ENCODE measurements around the gene ZNF791. TPM values are rescaled to one million over a fixed set of nuclear protein-coding genes. Genes with fewer than 3 reads are reported as not detected.
A peak's percentile ranks its signal among the peaks of the same experiment; 100 is the strongest.

The ZNF791 gene
- total and polyA plus RNA-seq, 8 donors, result 4.7 to 33.0 (median 18.4) TPM

- Histone ChIP-seq H3K4me1 (peaks cover 33 to 61% (median 51%) of the 10 kb centered on the region in 4 donors), H3K9me3 (no peaks in the 10 kb centered on the region), H3K36me3 (peaks cover 29 to 39% (median 37%) of the 10 kb centered on the region in 4 donors), H3K27me3 (no peaks in the 10 kb centered on the region), H3K4me3 (peak overlapping the region; percentile 78 to 97 (median 88)), H3K27ac (peak overlapping the region; percentile 92 to 98 (median 96))
- 33 to 47% (median 34%) methylated on average over 19 to 26 of the region's 26 CpGs for WGBS, 5 donors
- DNase-seq, result no peak
- intact Hi-C loops (cut with DNase I; ENCODE audit: low total_unique reads), result loop anchor here (10.0 kb wide), 1 partner anchor 106 kb away; no protein-coding TSS in a partner anchor
- TF ChIP-seq EP300 (IDR thresholded peaks at IDR 0.05), result no peak
- TF ChIP-seq CTCF (IDR thresholded peaks at IDR 0.05), result no peak
- TF ChIP-seq POLR2A (IDR thresholded peaks at IDR 0.05), result no peak
- no peak for TF ChIP-seq POLR2AphosphoS5 (IDR thresholded peaks at IDR 0.05)
These were observed 59.6 kb downstream of the ZNF791 start for GRCh38 chr19:12670159-12670928.

- TF ChIP-seq EP300 (IDR thresholded peaks at IDR 0.05) (no peak), POLR2AphosphoS5 (IDR thresholded peaks at IDR 0.05) (no peak), POLR2A (IDR thresholded peaks at IDR 0.05) (no peak), CTCF (IDR thresholded peaks at IDR 0.05) (no peak)
- no peak for DNase-seq
- no peak overlapping the region for H3K27ac ChIP-seq
- intact Hi-C loops (cut with DNase I; ENCODE audit: low total_unique reads), result loop anchor here (10.0 kb wide), 1 partner anchor 108 kb away; no protein-coding TSS in a partner anchor
- H3K27me3 ChIP-seq, result no peaks in the 10 kb centered on the region
- H3K9me3 ChIP-seq, result no peaks in the 10 kb centered on the region
- H3K36me3 ChIP-seq, result peaks cover 45 to 63% (median 61%) of the 10 kb centered on the region in 4 donors
- H3K4me1 ChIP-seq, result peaks cover 19 to 58% (median 41%) of the 10 kb centered on the region in 4 donors
- H3K4me3 ChIP-seq, result no peak overlapping the region
- 73 to 91% (median 86%) methylated on average over 9 to 10 of the region's 10 CpGs for WGBS, 5 donors
These were observed 62.0 kb downstream of the ZNF791 start for GRCh38 chr19:12672744-12673143.

- peaks cover 7 to 52% (median 31%) of the 10 kb centered on the region in 4 donors for H3K4me1 ChIP-seq
- H3K36me3 ChIP-seq, result peaks cover 65 to 89% (median 81%) of the 10 kb centered on the region in 4 donors
- intact Hi-C loops (cut with DNase I; ENCODE audit: low total_unique reads), result loop anchor here (10.0 kb wide), 1 partner anchor 111 kb away; no protein-coding TSS in a partner anchor
- no peak for DNase-seq
- TF ChIP-seq EP300 (IDR thresholded peaks at IDR 0.05) (no peak), POLR2A (IDR thresholded peaks at IDR 0.05) (no peak), POLR2AphosphoS5 (IDR thresholded peaks at IDR 0.05) (no peak), CTCF (IDR thresholded peaks at IDR 0.05) (no peak)
- H3K4me3 ChIP-seq, result no peak overlapping the region
- no peak overlapping the region for H3K27ac ChIP-seq
- WGBS, 5 donors, result 86 to 96% (median 93%) methylated on average over 5 to 10 of the region's 10 CpGs
- H3K27me3 ChIP-seq, result no peaks in the 10 kb centered on the region
- no peaks in the 10 kb centered on the region for H3K9me3 ChIP-seq
These were observed 64.7 kb downstream of the ZNF791 start for GRCh38 chr19:12675399-12675798.

- DNase-seq, result no peak
- intact Hi-C loops (cut with DNase I; ENCODE audit: low total_unique reads), result loop anchor here (10.0 kb wide), 1 partner anchor 111 kb away; no protein-coding TSS in a partner anchor
- peaks cover 7 to 52% (median 31%) of the 10 kb centered on the region in 4 donors for H3K4me1 ChIP-seq
- TF ChIP-seq POLR2A (IDR thresholded peaks at IDR 0.05) (no peak), POLR2AphosphoS5 (IDR thresholded peaks at IDR 0.05) (no peak), EP300 (IDR thresholded peaks at IDR 0.05) (no peak), CTCF (IDR thresholded peaks at IDR 0.05) (no peak)
- H3K4me3 ChIP-seq, result no peak overlapping the region
- no peaks in the 10 kb centered on the region for H3K27me3 ChIP-seq
- WGBS, 5 donors, result 83 to 91% (median 84%) methylated on average over 15 of the region's 15 CpGs
- no peaks in the 10 kb centered on the region for H3K9me3 ChIP-seq
- H3K36me3 ChIP-seq, result peaks cover 65 to 90% (median 81%) of the 10 kb centered on the region in 4 donors
- H3K27ac ChIP-seq, result no peak overlapping the region
These were observed 65.2 kb downstream of the ZNF791 start for GRCh38 chr19:12675940-12676339.

All from stomach (tissue), 9 donors.